ENCODE data around the gene GRIN2A.

DNA sequence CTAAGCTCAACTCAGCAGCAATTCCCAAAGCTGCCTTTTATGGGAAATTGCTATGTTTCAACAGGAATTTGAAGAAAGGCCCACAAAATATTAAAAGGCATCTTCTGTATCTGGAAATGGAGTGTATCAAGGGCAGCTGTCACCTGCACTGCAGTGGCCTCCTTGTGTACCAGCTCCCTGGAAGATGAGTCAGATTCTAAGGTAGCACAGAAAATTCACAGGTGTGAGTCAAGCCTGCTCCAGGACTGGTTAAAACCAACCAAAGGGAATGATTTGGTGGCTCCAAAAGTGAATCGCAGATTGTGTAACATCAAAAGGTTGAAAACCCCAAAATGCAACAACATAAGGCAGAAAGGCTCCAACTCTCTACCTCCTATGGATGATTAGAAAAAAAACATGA, 296.4 kb downstream of the GRIN2A start:
- TF ChIP-seq, protein P1, sequence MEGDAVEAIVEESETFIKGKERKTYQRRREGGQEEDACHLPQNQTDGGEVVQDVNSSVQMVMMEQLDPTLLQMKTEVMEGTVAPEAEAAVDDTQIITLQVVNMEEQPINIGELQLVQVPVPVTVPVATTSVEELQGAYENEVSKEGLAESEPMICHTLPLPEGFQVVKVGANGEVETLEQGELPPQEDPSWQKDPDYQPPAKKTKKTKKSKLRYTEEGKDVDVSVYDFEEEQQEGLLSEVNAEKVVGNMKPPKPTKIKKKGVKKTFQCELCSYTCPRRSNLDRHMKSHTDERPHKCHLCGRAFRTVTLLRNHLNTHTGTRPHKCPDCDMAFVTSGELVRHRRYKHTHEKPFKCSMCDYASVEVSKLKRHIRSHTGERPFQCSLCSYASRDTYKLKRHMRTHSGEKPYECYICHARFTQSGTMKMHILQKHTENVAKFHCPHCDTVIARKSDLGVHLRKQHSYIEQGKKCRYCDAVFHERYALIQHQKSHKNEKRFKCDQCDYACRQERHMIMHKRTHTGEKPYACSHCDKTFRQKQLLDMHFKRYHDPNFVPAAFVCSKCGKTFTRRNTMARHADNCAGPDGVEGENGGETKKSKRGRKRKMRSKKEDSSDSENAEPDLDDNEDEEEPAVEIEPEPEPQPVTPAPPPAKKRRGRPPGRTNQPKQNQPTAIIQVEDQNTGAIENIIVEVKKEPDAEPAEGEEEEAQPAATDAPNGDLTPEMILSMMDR (optimal IDR thresholded peaks at IDR 0.05 in 1 of 3, IDR thresholded peaks at IDR 0.05 in 1 of 3, conservative IDR thresholded peaks at IDR 0.05 in 1 of 3; ENCODE audit: extremely low read depth in 1 of 3, insufficient read depth in 2 of 3, low read length in 3 of 3): no peak
- TF ChIP-seq EZH2 (IDR thresholded peaks at IDR 0.05; ENCODE audit: low read length): no peak

All from keratinocyte (primary cell).